Liver (tissue), 9 donors: ENCODE data around the gene STX19. TPM values are rescaled to one million over a fixed set of nuclear protein-coding genes. Genes with fewer than 3 reads are reported as not detected.

Experiments
- DNase-seq: peaks from one replicate; pipeline ENCODE4 v3.0.0-alpha.2; 2017; ENCODE audit warnings: low spot score
- H3K27ac ChIP-seq, 2 donors: one replicate each; pipeline ENCODE4 v1.7.0; 2013; ENCODE audit warnings: inconsistent platforms in 2 of 2, low read length in 2 of 2, control low read depth in 1 of 2, low read depth in 1 of 2, mild to moderate bottlenecking in 1 of 2
- H3K27me3 ChIP-seq, 4 donors: one replicate each; pipeline versions ENCODE4 v1.6.1 to v1.7.0; 2013; ENCODE audit warnings: low read length in 3 of 4, inconsistent platforms in 1 of 4, mild to moderate bottlenecking in 1 of 4, moderate library complexity in 1 of 4; ENCODE audit not compliant: control insufficient read depth in 4 of 4, insufficient read depth in 4 of 4
- H3K36me3 ChIP-seq, 4 donors: one replicate each; pipeline versions ENCODE4 v1.6.1 to v1.7.0; 2013; ENCODE audit warnings: low read length in 3 of 4, mild to moderate bottlenecking in 3 of 4, low read depth in 1 of 4, moderate library complexity in 1 of 4; ENCODE audit not compliant: control insufficient read depth in 4 of 4, insufficient read depth in 3 of 4
- H3K4me1 ChIP-seq, 4 donors: one replicate each; pipeline versions ENCODE4 v1.6.1 to v1.7.0; 2013; ENCODE audit warnings: low read length in 3 of 4, mild to moderate bottlenecking in 3 of 4, moderate library complexity in 1 of 4; ENCODE audit not compliant: control insufficient read depth in 4 of 4, insufficient read depth in 4 of 4
- H3K4me3 ChIP-seq, 3 donors: one replicate each; pipeline versions ENCODE4 v1.6.1 to v1.7.0; 2013; ENCODE audit warnings: low read length in 3 of 3, control low read depth in 1 of 3, low read depth in 1 of 3, mild to moderate bottlenecking in 1 of 3
- H3K9ac ChIP-seq, 2 donors: one replicate each; pipeline ENCODE4 v1.7.0; 2013; ENCODE audit warnings: low read length in 2 of 2, mild to moderate bottlenecking in 2 of 2, moderate library complexity in 2 of 2, control low read depth in 1 of 2, low read depth in 1 of 2
- H3K9me3 ChIP-seq, 4 donors: one replicate each; pipeline versions ENCODE4 v1.6.1 to v1.7.0; 2013; ENCODE audit warnings: low read length in 3 of 4; ENCODE audit not compliant: control insufficient read depth in 4 of 4
- ATF3 ChIP-seq: IDR thresholded peaks from 2 replicates; pipeline ENCODE4 v1.6.1; 2016; ENCODE audit warnings: antibody characterized with exemption
- CTCF ChIP-seq: fragments of 150-350 bp; IDR thresholded peaks from 2 replicates; pipeline ENCODE4 v1.5.1; 2017; ENCODE audit warnings: improper control_type of control experiment, low read depth, low read length; ENCODE audit not compliant: missing input control
- EGR1 ChIP-seq, 2 donors: IDR thresholded peaks; 2 replicates each; pipeline ENCODE4 v1.6.1; 2016 to 2018; ENCODE audit warnings: antibody characterized with exemption in 2 of 2, low read depth in 2 of 2
- FOXA1 ChIP-seq: IDR thresholded peaks from 2 replicates; pipeline ENCODE4 v1.6.1; 2016; ENCODE audit warnings: antibody characterized with exemption
- FOXA2 ChIP-seq: IDR thresholded peaks from 2 replicates; pipeline ENCODE4 v1.6.1; 2016; ENCODE audit warnings: antibody characterized with exemption
- GABPA ChIP-seq, 2 donors: IDR thresholded peaks in 1 of 2; conservative IDR thresholded peaks in 1 of 2; 2 replicates each; pipeline ENCODE4 v1.6.1; 2016; ENCODE audit warnings: antibody characterized with exemption in 2 of 2, mild to moderate bottlenecking in 1 of 2, moderate library complexity in 1 of 2
- HNF4A ChIP-seq, 2 donors: conservative IDR thresholded peaks; 2 replicates each; pipeline ENCODE4 v1.6.1; 2016; ENCODE audit warnings: antibody characterized with exemption in 2 of 2, mild to moderate bottlenecking in 2 of 2
- HNF4G ChIP-seq: IDR thresholded peaks from 2 replicates; pipeline ENCODE4 v1.6.1; 2016; ENCODE audit warnings: antibody characterized with exemption
- JUND ChIP-seq, 2 donors: IDR thresholded peaks; 2 replicates each; pipeline ENCODE4 v1.6.1; 2016; ENCODE audit warnings: antibody characterized with exemption in 2 of 2
- MAX ChIP-seq: IDR thresholded peaks from 2 replicates; pipeline ENCODE4 v1.6.1; 2016; ENCODE audit warnings: antibody characterized with exemption
- NR2F2 ChIP-seq: IDR thresholded peaks from 2 replicates; pipeline ENCODE4 v1.6.1; 2016; ENCODE audit warnings: antibody characterized with exemption
- RAD21 ChIP-seq, 2 donors: IDR thresholded peaks; 2 replicates each; pipeline ENCODE4 v1.6.1; 2016; ENCODE audit warnings: antibody characterized with exemption in 2 of 2, mild to moderate bottlenecking in 2 of 2
- REST ChIP-seq: IDR thresholded peaks from 2 replicates; pipeline ENCODE4 v1.6.1; 2016; ENCODE audit warnings: antibody characterized with exemption, mild to moderate bottlenecking
- RXRA ChIP-seq, 2 donors: IDR thresholded peaks; 2 replicates each; pipeline ENCODE4 v1.6.1; 2017 to 2018; ENCODE audit warnings: antibody characterized with exemption in 2 of 2, mild to moderate bottlenecking in 1 of 2
- SP1 ChIP-seq: IDR thresholded peaks from 2 replicates; pipeline ENCODE4 v1.6.1; 2018; ENCODE audit warnings: antibody characterized with exemption, mild to moderate bottlenecking
- TAF1 ChIP-seq: conservative IDR thresholded peaks from 2 replicates; pipeline ENCODE4 v1.6.1; 2016; ENCODE audit warnings: antibody characterized with exemption, mild to moderate bottlenecking
- YY1 ChIP-seq: IDR thresholded peaks from 2 replicates; pipeline ENCODE4 v1.6.1; 2016; ENCODE audit warnings: antibody characterized with exemption, mild to moderate bottlenecking
- ZBTB33 ChIP-seq: IDR thresholded peaks from 2 replicates; pipeline ENCODE4 v1.6.1; 2016; ENCODE audit warnings: antibody characterized with exemption
- WGBS: extraction: QIAGEN DNeasy Blood & Tissue Kit; methylation state at CpG from one replicate; pipeline ENCODE4 v1.1.7; 2013; 5-methylcytosine and 5-hydroxymethylcytosine counted together
- polyA plus RNA-seq, 2 donors: library from polyadenylated mRNA; stranded (reverse) in 1 of 2; unstranded in 1 of 2; fragments of 200-250 nt in 1 of 2; fragments of >200 nt in 1 of 2; fragmentation: Nextera tagmentation in 1 of 2; extraction: Ambion mirVana in 1 of 2; gene quantifications; one replicate each; pipeline versions ENCODE4 v1.2.1 to v1.2.3, GENCODE V29; 2013 to 2015
- total RNA-seq, 2 donors: library from RNA; depleted of rRNA; stranded (reverse); fragments of >200 nt; gene quantifications; one replicate each; pipeline ENCODE4 v1.2.3, GENCODE V29; 2014
- donor health status: healthy.
- donor health status: healthy.
- donor health status: healthy.
- donor health status: healthy.
- donor health status: healthy.

STX19 gene
- total and polyA plus RNA-seq, 4 donors = 0.18 TPM; not detected in 3

GRCh38 chr3:94076055-94076454, 47.7 kb upstream of the STX19 start:
- no peak overlapping the region for H3K9ac ChIP-seq
- H3K27ac ChIP-seq = no peak overlapping the region
- TF ChIP-seq REST (no peak), SP1 (no peak), GABPA (IDR thresholded peaks at IDR 0.05 in 1 of 2, conservative IDR thresholded peaks at IDR 0.05 in 1 of 2) (no peak), TAF1 (no peak), HNF4A (conservative IDR thresholded peaks at IDR 0.05) (no peak), RXRA (IDR thresholded peaks at IDR 0.05) (no peak), JUND (IDR thresholded peaks at IDR 0.05) (no peak), MAX (no peak), FOXA2 (no peak), NR2F2 (no peak), YY1 (no peak), ZBTB33 (no peak), EGR1 (IDR thresholded peaks at IDR 0.05; ENCODE audit: low read depth in 2 of 2) (no peak), FOXA1 (no peak), ATF3 (no peak), RAD21 (IDR thresholded peaks at IDR 0.05) (no peak), HNF4G (no peak)
- 94% methylated on average over 3 of the region's 3 CpGs for whole genome bisulfite sequencing
- peaks cover 0 to 8% (median 2%) of the 10 kb centered on the region in 4 donors for H3K36me3 ChIP-seq
- no peaks in the 10 kb centered on the region for H3K4me1 ChIP-seq
- no peaks in the 10 kb centered on the region for H3K27me3 ChIP-seq
- no peak for DNase-seq
- H3K4me3 ChIP-seq = no peak overlapping the region
- H3K9me3 ChIP-seq = no peaks in the 10 kb centered on the region

- WGBS = 90% methylated on average over 4 of the region's 4 CpGs
- Histone ChIP-seq H3K4me1 (peaks cover 0 to 3% (median 0%) of the 10 kb centered on the region in 4 donors), H3K27ac (no peak overlapping the region), H3K36me3 (peaks cover 2 to 11% (median 3%) of the 10 kb centered on the region in 4 donors), H3K9me3 (no peaks in the 10 kb centered on the region), H3K9ac (no peak overlapping the region), H3K4me3 (no peak overlapping the region), H3K27me3 (no peaks in the 10 kb centered on the region)
- TF ChIP-seq HNF4A (conservative IDR thresholded peaks at IDR 0.05) = no peak
- no peak for TF ChIP-seq YY1
- no peak for TF ChIP-seq EGR1 (IDR thresholded peaks at IDR 0.05; ENCODE audit: low read depth in 2 of 2)
- no peak for TF ChIP-seq GABPA (IDR thresholded peaks at IDR 0.05 in 1 of 2, conservative IDR thresholded peaks at IDR 0.05 in 1 of 2)
- TF ChIP-seq CTCF = no peak
- no peak for DNase-seq
Measured at GRCh38 chr3:94071713-94072284, 43.4 kb upstream of the STX19 start.
